Testis (tissue), 2 donors: ENCODE measurements around the gene CABP1.

Source experiments
- POLR2A ChIP-seq: fragments of 450-650 bp; IDR thresholded peaks from one replicate; pipeline ENCODE4 v1.6.1; 2017; ENCODE audit warnings: antibody characterized with exemption, mild to moderate bottlenecking, moderate library complexity
- TF ChIP-seq, protein P1 (sequence below), 3 experiments: fragments of 450-650 bp in 2 of 3; fragments of 200-600 bp in 1 of 3; sonication (generic) in 1 of 3; IDR thresholded peaks; one replicate each; pipeline ENCODE4 v1.5.1; 2016 to 2019; ENCODE audit warnings: antibody characterized with exemption in 3 of 3, mild to moderate bottlenecking in 2 of 3, moderate library complexity in 1 of 3

DNA sequence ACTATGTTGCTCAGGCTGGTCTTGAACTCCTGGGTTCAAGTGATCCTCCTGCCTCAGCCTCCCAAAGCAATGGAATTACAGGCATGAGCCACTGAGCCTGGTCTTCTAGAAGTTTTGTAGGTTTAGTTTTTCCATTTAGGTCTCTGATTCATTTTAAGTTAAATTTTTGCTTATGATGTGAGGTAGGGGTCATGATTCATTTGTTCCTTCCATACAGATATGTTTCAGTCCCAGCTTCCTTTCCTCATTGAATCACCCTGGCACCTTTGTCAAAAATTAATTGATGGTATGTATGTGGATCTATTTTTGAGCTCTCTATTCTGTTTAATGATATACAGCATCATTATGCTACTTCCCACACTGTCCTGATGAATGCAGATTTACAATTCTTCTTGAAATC lies 25.6 kb upstream of the CABP1 start:
- TF ChIP-seq, protein P1, sequence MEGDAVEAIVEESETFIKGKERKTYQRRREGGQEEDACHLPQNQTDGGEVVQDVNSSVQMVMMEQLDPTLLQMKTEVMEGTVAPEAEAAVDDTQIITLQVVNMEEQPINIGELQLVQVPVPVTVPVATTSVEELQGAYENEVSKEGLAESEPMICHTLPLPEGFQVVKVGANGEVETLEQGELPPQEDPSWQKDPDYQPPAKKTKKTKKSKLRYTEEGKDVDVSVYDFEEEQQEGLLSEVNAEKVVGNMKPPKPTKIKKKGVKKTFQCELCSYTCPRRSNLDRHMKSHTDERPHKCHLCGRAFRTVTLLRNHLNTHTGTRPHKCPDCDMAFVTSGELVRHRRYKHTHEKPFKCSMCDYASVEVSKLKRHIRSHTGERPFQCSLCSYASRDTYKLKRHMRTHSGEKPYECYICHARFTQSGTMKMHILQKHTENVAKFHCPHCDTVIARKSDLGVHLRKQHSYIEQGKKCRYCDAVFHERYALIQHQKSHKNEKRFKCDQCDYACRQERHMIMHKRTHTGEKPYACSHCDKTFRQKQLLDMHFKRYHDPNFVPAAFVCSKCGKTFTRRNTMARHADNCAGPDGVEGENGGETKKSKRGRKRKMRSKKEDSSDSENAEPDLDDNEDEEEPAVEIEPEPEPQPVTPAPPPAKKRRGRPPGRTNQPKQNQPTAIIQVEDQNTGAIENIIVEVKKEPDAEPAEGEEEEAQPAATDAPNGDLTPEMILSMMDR (IDR thresholded peaks at IDR 0.05): no peak
- TF ChIP-seq POLR2A: no peak
